Stimulated activated CD8-positive, alpha-beta memory T cell treated with anti-CD3 and anti-CD28 coated beads, Interleukin-12 subunit alpha, Interleukin-12 subunit beta, amount 100 ng/mL, for 1 hour (primary cell): ENCODE data around the gene FOXJ3.
"Not testable (repeated sequence)": the region's sequence is repeated elsewhere in the genome, so short reads cannot be mapped to it uniquely, and the experiment has no call there.

Source experiments
- DNase-seq: peaks from one replicate; pipeline ENCODE4 v3.0.0-alpha.2; 2020; ENCODE audit warnings: low read depth

The FOXJ3 gene

GRCh38 chr1:42251042-42251441 lies 84.0 kb downstream of the FOXJ3 start:
- DNase-seq: no peak

GRCh38 chr1:42250164-42250563 lies 84.9 kb downstream of the FOXJ3 start:
- DNase-seq: no peak

- DNase-seq: no peak
Observed at GRCh38 chr1:42240966-42241755, 93.9 kb downstream of the FOXJ3 start.

- no peak for DNase-seq
Observed at GRCh38 chr1:42239555-42239954, 95.5 kb downstream of the FOXJ3 start.

- DNase-seq: no peak
Observed at GRCh38 chr1:42239041-42239440, 96.0 kb downstream of the FOXJ3 start.

GRCh38 chr1:42231253-42231652 lies 103.8 kb downstream of the FOXJ3 start:
- no peak for DNase-seq

- DNase-seq: no peak
Observed at GRCh38 chr1:42228938-42229337, 106.1 kb downstream of the FOXJ3 start.

GRCh38 chr1:42223036-42223435 lies 112.0 kb downstream of the FOXJ3 start:
- no peak for DNase-seq

GRCh38 chr1:42221952-42222606 lies 113.0 kb downstream of the FOXJ3 start:
- no peak for DNase-seq

- DNase-seq: no peak
Observed at GRCh38 chr1:42221456-42221855, 113.6 kb downstream of the FOXJ3 start.

GRCh38 chr1:42219627-42220026 lies 115.4 kb downstream of the FOXJ3 start:
- no peak for DNase-seq

- no peak for DNase-seq
Observed at GRCh38 chr1:42214447-42214871, 120.6 kb downstream of the FOXJ3 start.

- no peak for DNase-seq
Observed at GRCh38 chr1:42211224-42211623, 123.8 kb downstream of the FOXJ3 start.

GRCh38 chr1:42210421-42211133 lies 124.5 kb downstream of the FOXJ3 start:
- DNase-seq: no peak

GRCh38 chr1:42209526-42210251 lies 125.3 kb downstream of the FOXJ3 start:
- DNase-seq: no peak

GRCh38 chr1:42206930-42207329 lies 128.1 kb downstream of the FOXJ3 start:
- not testable (repeated sequence) for DNase-seq

- no peak for DNase-seq
Observed at GRCh38 chr1:42206164-42206563, 128.9 kb downstream of the FOXJ3 start.

GRCh38 chr1:42201986-42202385 lies 133.0 kb downstream of the FOXJ3 start:
- DNase-seq: no peak

GRCh38 chr1:42198251-42198650 lies 136.8 kb downstream of the FOXJ3 start:
- DNase-seq: no peak

GRCh38 chr1:42195841-42196240 lies 139.2 kb downstream of the FOXJ3 start:
- DNase-seq: no peak

GRCh38 chr1:42192106-42192505 lies 142.9 kb downstream of the FOXJ3 start:
- DNase-seq: no peak

GRCh38 chr1:42191319-42191718 lies 143.7 kb downstream of the FOXJ3 start:
- DNase-seq: no peak
